GM12878 (cell line): ENCODE results near the gene ANKMY1. TPM values are rescaled to one million over a fixed set of nuclear protein-coding genes. Genes with fewer than 3 reads are reported as not detected.
A peak's percentile ranks its signal among the peaks of the same experiment; 100 is the strongest.

Experiments used
- ATAC-seq: fragments of 200-7000 bp; cut with Tn5 transposase; 3 replicates; pipeline ENCODE4 v1.9.1; 2020; ENCODE audit warnings: mild to moderate bottlenecking, moderate library complexity
- BruUV-seq: library from RNA; stranded (reverse); fragments of 400-500 nt; replicated peaks from 2 replicates; lab custom pipeline; 2021; lab: Mats Ljungman, UMichigan
- CTCF ChIA-PET: fragments of 300-600 bp; sonication (Branson Sonifier 250); formaldehyde crosslinking; extraction: SDS; loops from one replicate; lab custom pipeline; 2021; ENCODE audit warnings: inconsistent platforms; lab: Yijun Ruan, JAX
- POLR2A ChIA-PET: fragments of 350-600 bp; formaldehyde crosslinking; extraction: SDS; loops from one replicate; lab custom pipeline; 2021; ENCODE audit warnings: inconsistent platforms; lab: Charles Lee
- RAD21 ChIA-PET: fragments of 300-600 bp; sonication (Branson Sonifier 250); formaldehyde crosslinking; loops from one replicate; lab custom pipeline; 2023; ENCODE audit warnings: antibody characterized with exemption; ENCODE audit not compliant: unreplicated experiment; lab: Charles Lee
- SMC1A ChIA-PET: fragments of 300-600 bp; sonication (Branson Sonifier 250); formaldehyde crosslinking; loops from one replicate; lab custom pipeline; 2023; ENCODE audit not compliant: unreplicated experiment, uncharacterized antibody; lab: Charles Lee
- DNase-seq: peaks from one replicate; pipeline ENCODE4 v3.0.0-alpha.2; 2011; ENCODE audit warnings: low read depth, low spot score
- FAIRE-seq: peaks from 3 replicates; lab custom pipeline; 2011; peaks lifted over from hg19 to GRCh38; lab: Jason Lieb, UNC
- H2AFZ ChIP-seq: 2 replicates; pipeline ENCODE4 v1.6.0; 2011; ENCODE audit warnings: low read depth, low read length, control low read depth; ENCODE audit not compliant: control insufficient read depth
- H3K27ac ChIP-seq: 2 replicates; pipeline ENCODE4 v1.5.1; 2011; ENCODE audit warnings: control low read depth; ENCODE audit not compliant: control insufficient read depth, insufficient read depth
- H3K27me3 ChIP-seq, 2 experiments: replicated peaks in 1 of 2; 2 replicates each; pipeline versions ENCODE4 v1.6.0 to v1.6.1; 2011; ENCODE audit warnings: low read length in 1 of 2; ENCODE audit not compliant: control insufficient read depth in 2 of 2, insufficient read depth in 2 of 2
- H3K36me3 ChIP-seq, 2 experiments: 2 replicates each; pipeline ENCODE4 v1.5.1; 2011; ENCODE audit warnings: low read length in 1 of 2; ENCODE audit not compliant: control insufficient read depth in 2 of 2, insufficient read depth in 2 of 2
- H3K4me1 ChIP-seq: 2 replicates; pipeline ENCODE4 v1.6.1; 2011; ENCODE audit warnings: mild to moderate bottlenecking, low read length, moderate library complexity, mixed read lengths; ENCODE audit not compliant: control insufficient read depth, insufficient read depth
- H3K4me2 ChIP-seq: 2 replicates; pipeline ENCODE4 v1.6.0; 2011; ENCODE audit warnings: control low read depth; ENCODE audit not compliant: control insufficient read depth, insufficient read depth
- H3K4me3 ChIP-seq: fragments of 200-600 bp; sonication (generic); 2 replicates; pipeline ENCODE4 v1.5.1; 2016
- H3K79me2 ChIP-seq: 2 replicates; pipeline ENCODE4 v1.6.0; 2011; ENCODE audit warnings: low read length; ENCODE audit not compliant: control insufficient read depth, insufficient read depth
- H3K9ac ChIP-seq: 2 replicates; pipeline ENCODE4 v1.8.0; 2011; ENCODE audit warnings: low read length, control low read depth, mixed read lengths; ENCODE audit not compliant: control insufficient read depth, insufficient read depth
- H3K9me3 ChIP-seq: replicated peaks from 3 replicates; pipeline ENCODE4 v1.5.1; 2011; ENCODE audit warnings: mild to moderate bottlenecking, low read length; ENCODE audit not compliant: control insufficient read depth, insufficient read depth
- H4K20me1 ChIP-seq: 2 replicates; pipeline ENCODE4 v1.6.0; 2011; ENCODE audit not compliant: control insufficient read depth, insufficient read depth
- BHLHE40 ChIP-seq, 2 experiments: fragments of 450-650 bp in 1 of 2; IDR thresholded peaks; 2 replicates each; pipeline ENCODE4 v1.6.1; 2011 to 2017; ENCODE audit warnings: low read depth in 2 of 2, borderline replicate concordance in 1 of 2, improper control_type of control experiment in 1 of 2, low read length in 1 of 2, mild to moderate bottlenecking in 1 of 2
- HDAC6 ChIP-seq: fragments of 200-600 bp; sonication (generic); IDR thresholded peaks from one replicate; pipeline ENCODE4 v1.8.0; 2017; ENCODE audit warnings: antibody characterized with exemption; ENCODE audit not compliant: unreplicated experiment
- MEF2A ChIP-seq: IDR thresholded peaks from 2 replicates; pipeline ENCODE4 v1.6.1; 2011; ENCODE audit warnings: low read depth, mild to moderate bottlenecking, low read length, moderate library complexity; ENCODE audit not compliant: insufficient read depth
- MYB ChIP-seq: fragments of 150-350 bp; IDR thresholded peaks from 2 replicates; pipeline ENCODE4 v1.6.1; 2014; ENCODE audit warnings: mild to moderate bottlenecking, low read depth, low read length, borderline replicate concordance
- NFYA ChIP-seq: IDR thresholded peaks from 2 replicates; pipeline ENCODE4 v1.6.1; 2011; ENCODE audit warnings: low read depth, mild to moderate bottlenecking, low read length, improper control_type of control experiment, borderline replicate concordance
- SMAD1 ChIP-seq: fragments of 450-650 bp; IDR thresholded peaks from 2 replicates; pipeline ENCODE4 v1.6.1; 2018; ENCODE audit warnings: mild to moderate bottlenecking, low read depth; ENCODE audit not compliant: partially characterized antibody
- SREBF2 ChIP-seq: IDR thresholded peaks from 2 replicates; pipeline ENCODE4 v1.6.1; 2012; ENCODE audit warnings: mild to moderate bottlenecking, low read length
- SRF ChIP-seq, 2 experiments: IDR thresholded peaks; 2 replicates each; pipeline ENCODE4 v1.6.1; 2011; ENCODE audit warnings: low read depth in 2 of 2, low read length in 2 of 2, mild to moderate bottlenecking in 1 of 2, moderate library complexity in 1 of 2
- TAF1 ChIP-seq: IDR thresholded peaks from 2 replicates; pipeline ENCODE4 v1.6.1; 2011; ENCODE audit warnings: mild to moderate bottlenecking, low read depth, low read length, borderline replicate concordance
- ZNF207 ChIP-seq: fragments of 450-650 bp; IDR thresholded peaks from 2 replicates; pipeline ENCODE4 v1.6.1; 2014; ENCODE audit warnings: antibody characterized with exemption, mild to moderate bottlenecking, borderline replicate concordance
- ZNF384 ChIP-seq: IDR thresholded peaks from 2 replicates; pipeline ENCODE4 v1.6.1; 2012; ENCODE audit warnings: low read depth, mild to moderate bottlenecking, low read length, improper control_type of control experiment, borderline replicate concordance
- WGBS: methylation state at CpG from one replicate; pipeline ENCODE4 v1.1.6; 2016; ENCODE audit warnings: low lambda C conversion rate; ENCODE audit not compliant: insufficient replicate concordance, insufficient coverage; ENCODE audit errors: missing lambda C conversion rate; 5-methylcytosine and 5-hydroxymethylcytosine counted together
- in situ Hi-C: fragments of 300-500 bp; cut with MboI; formaldehyde crosslinking; loops from 9 replicates; pipeline ENCODE4 v1.14.3; 2018; ENCODE audit warnings: mixed read lengths
- intact Hi-C: fragments of 100-400 bp; cut with micrococcal nuclease; formaldehyde crosslinking; loops from one replicate; pipeline ENCODE4 v1.14.2; 2022; ENCODE audit not compliant: unreplicated experiment
- polyA plus RNA-seq, 11 experiments: library from polyadenylated mRNA; depleted of rRNA in 4 of 11; unstranded in 6 of 11; stranded (reverse) in 5 of 11; fragments of >200 nt; fragmentation: Nextera tagmentation in 4 of 11; fragmentation: Illumina TruSeq in 1 of 11; extraction: Ambion mirVana in 4 of 11; extraction: Trizol in 1 of 11; gene quantifications; 1 replicate in 1 of 11; 2 replicates in 10 of 11; pipeline versions ENCODE4 v1.2.1 to v1.2.3, GENCODE V29; 2011 to 2016; ENCODE audit warnings: inconsistent platforms in 2 of 11, missing spikeins in 2 of 11, low read depth in 1 of 11
- total RNA-seq, 4 experiments: library from RNA; depleted of rRNA in 3 of 4; stranded (reverse); fragments of >200 nt in 3 of 4; fragmentation: Illumina TruSeq in 1 of 4; extraction: Trizol in 1 of 4; gene quantifications; 2 replicates each; pipeline versions ENCODE4 v1.2.1 to v1.2.3, GENCODE V29; 2013 to 2021
- TF ChIP-seq, protein P1 (sequence below): fragments of 450-650 bp; IDR thresholded peaks from 2 replicates; pipeline ENCODE4 v1.6.1; 2017; ENCODE audit warnings: mild to moderate bottlenecking, moderate library complexity
- TF ChIP-seq, protein P2 (sequence below): fragments of 450-650 bp; IDR thresholded peaks from 2 replicates; pipeline ENCODE4 v1.6.1; 2016; ENCODE audit warnings: mild to moderate bottlenecking, moderate library complexity, borderline replicate concordance

The ANKMY1 gene
- total and polyA plus RNA-seq, 10 of the 15 experiments (the other 5 are each of a cell fraction or from before 2014, with no cell fraction given): 1.1 to 15.3 (median 11.1) TPM

GRCh38 chr2:240585681-240586197 lies 28.0 kb upstream of the ANKMY1 start:
- ATAC-seq: no peak
- POLR2A ChIA-PET: interaction anchor here (0.8 to 6.7 kb wide), 13 partner anchors 11 to 453 kb away, joined by 3 to 233 read pairs (median 6); partner anchors contain the start of genes DUSP28, GPR35 and RNPEPL1
- no peak for TF ChIP-seq MYB
- no peak for TF ChIP-seq SREBF2
- TF ChIP-seq MEF2A: no peak
- TF ChIP-seq HDAC6: peak; percentile 49
- TF ChIP-seq ZNF384: no peak
- TF ChIP-seq BHLHE40 (IDR thresholded peaks at IDR 0.05; ENCODE audit: borderline replicate concordance in 1 of 2, low read depth in 2 of 2, low read length in 1 of 2): no peak
- TF ChIP-seq, protein P1, sequence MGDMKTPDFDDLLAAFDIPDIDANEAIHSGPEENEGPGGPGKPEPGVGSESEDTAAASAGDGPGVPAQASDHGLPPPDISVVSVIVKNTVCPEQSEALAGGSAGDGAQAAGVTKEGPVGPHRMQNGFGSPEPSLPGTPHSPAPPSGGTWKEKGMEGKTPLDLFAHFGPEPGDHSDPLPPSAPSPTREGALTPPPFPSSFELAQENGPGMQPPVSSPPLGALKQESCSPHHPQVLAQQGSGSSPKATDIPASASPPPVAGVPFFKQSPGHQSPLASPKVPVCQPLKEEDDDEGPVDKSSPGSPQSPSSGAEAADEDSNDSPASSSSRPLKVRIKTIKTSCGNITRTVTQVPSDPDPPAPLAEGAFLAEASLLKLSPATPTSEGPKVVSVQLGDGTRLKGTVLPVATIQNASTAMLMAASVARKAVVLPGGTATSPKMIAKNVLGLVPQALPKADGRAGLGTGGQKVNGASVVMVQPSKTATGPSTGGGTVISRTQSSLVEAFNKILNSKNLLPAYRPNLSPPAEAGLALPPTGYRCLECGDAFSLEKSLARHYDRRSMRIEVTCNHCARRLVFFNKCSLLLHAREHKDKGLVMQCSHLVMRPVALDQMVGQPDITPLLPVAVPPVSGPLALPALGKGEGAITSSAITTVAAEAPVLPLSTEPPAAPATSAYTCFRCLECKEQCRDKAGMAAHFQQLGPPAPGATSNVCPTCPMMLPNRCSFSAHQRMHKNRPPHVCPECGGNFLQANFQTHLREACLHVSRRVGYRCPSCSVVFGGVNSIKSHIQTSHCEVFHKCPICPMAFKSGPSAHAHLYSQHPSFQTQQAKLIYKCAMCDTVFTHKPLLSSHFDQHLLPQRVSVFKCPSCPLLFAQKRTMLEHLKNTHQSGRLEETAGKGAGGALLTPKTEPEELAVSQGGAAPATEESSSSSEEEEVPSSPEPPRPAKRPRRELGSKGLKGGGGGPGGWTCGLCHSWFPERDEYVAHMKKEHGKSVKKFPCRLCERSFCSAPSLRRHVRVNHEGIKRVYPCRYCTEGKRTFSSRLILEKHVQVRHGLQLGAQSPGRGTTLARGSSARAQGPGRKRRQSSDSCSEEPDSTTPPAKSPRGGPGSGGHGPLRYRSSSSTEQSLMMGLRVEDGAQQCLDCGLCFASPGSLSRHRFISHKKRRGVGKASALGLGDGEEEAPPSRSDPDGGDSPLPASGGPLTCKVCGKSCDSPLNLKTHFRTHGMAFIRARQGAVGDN: no peak
- TF ChIP-seq TAF1: no peak
- no peak for TF ChIP-seq ZNF207
- TF ChIP-seq NFYA: no peak
- TF ChIP-seq, protein P2, sequence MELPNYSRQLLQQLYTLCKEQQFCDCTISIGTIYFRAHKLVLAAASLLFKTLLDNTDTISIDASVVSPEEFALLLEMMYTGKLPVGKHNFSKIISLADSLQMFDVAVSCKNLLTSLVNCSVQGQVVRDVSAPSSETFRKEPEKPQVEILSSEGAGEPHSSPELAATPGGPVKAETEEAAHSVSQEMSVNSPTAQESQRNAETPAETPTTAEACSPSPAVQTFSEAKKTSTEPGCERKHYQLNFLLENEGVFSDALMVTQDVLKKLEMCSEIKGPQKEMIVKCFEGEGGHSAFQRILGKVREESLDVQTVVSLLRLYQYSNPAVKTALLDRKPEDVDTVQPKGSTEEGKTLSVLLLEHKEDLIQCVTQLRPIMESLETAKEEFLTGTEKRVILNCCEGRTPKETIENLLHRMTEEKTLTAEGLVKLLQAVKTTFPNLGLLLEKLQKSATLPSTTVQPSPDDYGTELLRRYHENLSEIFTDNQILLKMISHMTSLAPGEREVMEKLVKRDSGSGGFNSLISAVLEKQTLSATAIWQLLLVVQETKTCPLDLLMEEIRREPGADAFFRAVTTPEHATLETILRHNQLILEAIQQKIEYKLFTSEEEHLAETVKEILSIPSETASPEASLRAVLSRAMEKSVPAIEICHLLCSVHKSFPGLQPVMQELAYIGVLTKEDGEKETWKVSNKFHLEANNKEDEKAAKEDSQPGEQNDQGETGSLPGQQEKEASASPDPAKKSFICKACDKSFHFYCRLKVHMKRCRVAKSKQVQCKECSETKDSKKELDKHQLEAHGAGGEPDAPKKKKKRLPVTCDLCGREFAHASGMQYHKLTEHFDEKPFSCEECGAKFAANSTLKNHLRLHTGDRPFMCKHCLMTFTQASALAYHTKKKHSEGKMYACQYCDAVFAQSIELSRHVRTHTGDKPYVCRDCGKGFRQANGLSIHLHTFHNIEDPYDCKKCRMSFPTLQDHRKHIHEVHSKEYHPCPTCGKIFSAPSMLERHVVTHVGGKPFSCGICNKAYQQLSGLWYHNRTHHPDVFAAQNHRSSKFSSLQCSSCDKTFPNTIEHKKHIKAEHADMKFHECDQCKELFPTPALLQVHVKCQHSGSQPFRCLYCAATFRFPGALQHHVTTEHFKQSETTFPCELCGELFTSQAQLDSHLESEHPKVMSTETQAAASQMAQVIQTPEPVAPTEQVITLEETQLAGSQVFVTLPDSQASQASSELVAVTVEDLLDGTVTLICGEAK: no peak
- no peak for TF ChIP-seq SRF (IDR thresholded peaks at IDR 0.05; ENCODE audit: low read depth in 2 of 2, low read length in 2 of 2)
- no peak for TF ChIP-seq SMAD1

More at GRCh38 chr2:240585681-240586197, 28.0 kb upstream of the ANKMY1 start:
- no peaks in the 10 kb centered on the region; the same call in 1 of the 2 replicates for H4K20me1 ChIP-seq
- no peaks in the 10 kb centered on the region; the same call in 1 of the 3 replicates for H3K9me3 ChIP-seq
- under 1% methylated on average over 20 of the region's 20 CpGs for WGBS
- H3K4me3 ChIP-seq: peak overlapping the region; percentile 95
- in situ Hi-C loops: no loop called here
- H3K4me1 ChIP-seq: peaks cover 36% of the 10 kb centered on the region
- RAD21 ChIA-PET: interaction anchor here (2.4 to 10.9 kb wide), 4 partner anchors 17 to 71 kb away, joined by 7 to 206 read pairs (median 30); partner anchors contain the start of genes ANKMY1, DUSP28 and RNPEPL1
- H3K9ac ChIP-seq: peak overlapping the region; percentile 84
- BruUV-seq: TSS peak; percentile 92
- H3K79me2 ChIP-seq: peaks cover 50% of the 10 kb centered on the region
- no peak overlapping the region for H2AFZ ChIP-seq
- DNase-seq: no peak
- peak overlapping the region; percentile 73 for H3K4me2 ChIP-seq
- H3K27ac ChIP-seq: peak overlapping the region; percentile 92
- no peak for FAIRE-seq
- H3K36me3 ChIP-seq: peaks cover 0 to 2% of the 10 kb centered on the region in 2 experiments; a peak in 2 of 4 replicates
- CTCF ChIA-PET: interaction anchor here (1.4 to 11.9 kb wide), 5 partner anchors 13 to 72 kb away, joined by 3 to 196 read pairs (median 25); partner anchors contain the start of genes ANKMY1, DUSP28 and RNPEPL1
- no peaks in the 10 kb centered on the region for H3K27me3 ChIP-seq
- SMC1A ChIA-PET: interaction anchor here (0.9 to 6.4 kb wide), 6 partner anchors 17 to 564 kb away, joined by 3 to 124 read pairs (median 10); partner anchors contain the start of genes ANKMY1, DUSP28 and PASK
- intact Hi-C loops: loop anchor here (1.0 to 2.0 kb wide), 2 partner anchors 35 to 71 kb away; no protein-coding TSS in a partner anchor
